CD8-positive, alpha-beta memory T cell (primary cell): ENCODE measurements around the gene KCNH6. TPM values are rescaled to one million over a fixed set of nuclear protein-coding genes. Genes with fewer than 3 reads are reported as not detected.

Experiments used
- CTCF ChIA-PET: fragments of 350-600 bp; sonication (Branson Sonifier 250); formaldehyde crosslinking; loops from one replicate; lab custom pipeline; 2021; ENCODE audit warnings: antibody characterized with exemption; lab: Charles Lee
- POLR2A ChIA-PET: fragments of 350-600 bp; sonication (Branson Sonifier 250); formaldehyde crosslinking; loops from one replicate; lab custom pipeline; 2021; ENCODE audit warnings: antibody characterized with exemption; lab: Charles Lee
- DNase-seq, 5 donors: peaks; one replicate each; pipeline versions ENCODE4 v3.0.0 to v3.0.0-alpha.2; 2020 to 2022; ENCODE audit warnings: mixed read lengths in 1 of 5
- H3K27ac ChIP-seq: one replicate; pipeline ENCODE4 v1.7.0; 2013; ENCODE audit warnings: low read depth, mild to moderate bottlenecking, low read length, moderate library complexity
- H3K27me3 ChIP-seq: 2 replicates; pipeline ENCODE4 v1.7.0; 2013; ENCODE audit warnings: low read length, mild to moderate bottlenecking; ENCODE audit not compliant: insufficient read depth, poor library complexity, severe bottlenecking
- H3K36me3 ChIP-seq: 2 replicates; pipeline ENCODE4 v1.7.0; 2013; ENCODE audit warnings: mild to moderate bottlenecking, low read length, moderate library complexity; ENCODE audit not compliant: insufficient read depth
- H3K4me1 ChIP-seq: 2 replicates; pipeline ENCODE4 v1.7.0; 2013; ENCODE audit warnings: mild to moderate bottlenecking, low read length, moderate library complexity; ENCODE audit not compliant: insufficient read depth
- H3K4me3 ChIP-seq: 2 replicates; pipeline ENCODE4 v1.7.0; 2013; ENCODE audit warnings: mild to moderate bottlenecking, low read length
- H3K9me3 ChIP-seq: 2 replicates; pipeline ENCODE4 v1.7.0; 2013; ENCODE audit warnings: mild to moderate bottlenecking, low read length
- H3K27ac Mint-ChIP-seq, 8 donors: one replicate each; pipeline ENCODE4 v1.8.0; 2020 to 2021; ENCODE audit warnings: mixed read lengths in 8 of 8, mild to moderate bottlenecking in 6 of 8, inconsistent platforms in 3 of 8, moderate library complexity in 3 of 8
- H3K27me3 Mint-ChIP-seq, 2 donors: one replicate each; pipeline ENCODE4 v1.8.0; 2020 to 2021; ENCODE audit warnings: mixed read lengths in 2 of 2, mild to moderate bottlenecking in 1 of 2, moderate library complexity in 1 of 2
- H3K36me3 Mint-ChIP-seq, 3 donors: one replicate each; pipeline ENCODE4 v1.8.0; 2020 to 2021; ENCODE audit warnings: mixed read lengths in 3 of 3, inconsistent platforms in 1 of 3, mild to moderate bottlenecking in 1 of 3
- H3K4me1 Mint-ChIP-seq, 3 donors: one replicate each; pipeline ENCODE4 v1.8.0; 2020 to 2021; ENCODE audit warnings: mixed read lengths in 3 of 3, inconsistent platforms in 1 of 3, mild to moderate bottlenecking in 1 of 3
- H3K4me3 Mint-ChIP-seq, 7 donors: one replicate each; pipeline ENCODE4 v1.8.0; 2020 to 2021; ENCODE audit warnings: mixed read lengths in 7 of 7, mild to moderate bottlenecking in 6 of 7, moderate library complexity in 4 of 7, inconsistent platforms in 2 of 7
- H3K9me3 Mint-ChIP-seq, 5 donors: one replicate each; pipeline ENCODE4 v1.8.0; 2020 to 2022; ENCODE audit warnings: mixed read lengths in 5 of 5, mild to moderate bottlenecking in 3 of 5, moderate library complexity in 2 of 5, inconsistent platforms in 1 of 5
- polyA plus RNA-seq: library from polyadenylated mRNA; unstranded; fragments of 300-500 nt; fragmentation: Illumina TruSeq; gene quantifications from one replicate; pipeline ENCODE4 v1.2.3, GENCODE V29; 2021
- total RNA-seq, 2 experiments: library from RNA; stranded (reverse); gene quantifications; one replicate each; pipeline ENCODE4 v1.2.3, GENCODE V29; 2021

KCNH6 gene
- total and polyA plus RNA-seq, 3 experiments from 2014 or later = not detected

DNA sequence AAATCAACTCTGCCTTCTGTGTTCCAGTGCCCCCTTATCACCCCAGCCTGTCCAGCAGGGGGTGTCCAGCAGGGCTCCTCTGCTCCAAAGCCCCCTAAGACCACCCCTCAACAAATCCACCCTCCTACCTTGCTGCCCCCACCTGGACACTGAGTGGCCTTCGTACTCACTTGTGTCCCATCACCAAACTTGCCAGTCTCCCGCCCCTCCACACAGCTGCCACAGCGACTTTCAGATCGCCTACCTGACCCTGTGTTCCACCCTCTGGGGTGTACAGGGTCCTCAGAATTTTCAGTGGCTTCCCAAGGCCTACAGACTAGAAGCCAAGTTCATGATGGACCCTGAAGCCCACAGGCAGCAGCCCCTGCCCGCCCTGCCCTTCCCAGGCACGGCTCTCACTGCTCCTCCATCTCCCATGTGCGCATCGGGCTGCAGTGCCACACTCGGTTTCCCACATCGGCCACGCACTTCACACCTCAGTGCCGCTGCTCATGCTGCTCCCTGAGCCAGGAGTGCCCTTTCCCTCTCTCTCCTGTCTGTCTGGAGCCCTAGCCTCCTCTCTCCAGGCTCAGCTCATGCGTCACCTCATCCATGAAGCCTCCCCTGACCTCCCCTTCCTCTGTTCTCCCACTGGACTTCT lies 11.8 kb downstream of the KCNH6 start:
- POLR2A ChIA-PET = interaction anchor here (0.5 to 0.6 kb wide), 2 partner anchors 50 to 160 kb away, joined by 3 to 4 read pairs; no protein-coding TSS in a partner anchor
- H3K9me3 Mint-ChIP-seq = no peaks in the 10 kb centered on the region
- H3K36me3 Mint-ChIP-seq = peaks cover 0 to 6% (median 0%) of the 10 kb centered on the region in 3 donors

DNA sequence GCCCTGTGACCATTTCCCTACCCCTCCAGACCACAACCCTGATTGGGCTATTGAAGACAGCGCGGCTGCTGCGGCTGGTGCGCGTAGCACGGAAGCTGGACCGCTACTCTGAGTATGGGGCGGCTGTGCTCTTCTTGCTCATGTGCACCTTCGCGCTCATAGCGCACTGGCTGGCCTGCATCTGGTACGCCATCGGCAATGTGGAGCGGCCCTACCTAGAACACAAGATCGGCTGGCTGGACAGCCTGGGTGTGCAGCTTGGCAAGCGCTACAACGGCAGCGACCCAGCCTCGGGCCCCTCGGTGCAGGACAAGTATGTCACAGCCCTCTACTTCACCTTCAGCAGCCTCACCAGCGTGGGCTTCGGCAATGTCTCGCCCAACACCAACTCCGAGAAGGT lies 12.5 kb downstream of the KCNH6 start:
- Mint-ChIP-seq H3K4me1 (peaks cover 0 to 8% (median 6%) of the 10 kb centered on the region in 3 donors), H3K27ac (no peak overlapping the region), H3K27me3 (peaks cover 17 to 43% of the 10 kb centered on the region in 2 donors), H3K4me3 (no peak overlapping the region), H3K9me3 (no peaks in the 10 kb centered on the region), H3K36me3 (peaks cover 0 to 6% (median 0%) of the 10 kb centered on the region in 3 donors)
- no peaks in the 10 kb centered on the region for H3K9me3 ChIP-seq
- CTCF ChIA-PET = no interaction called here
- H3K4me1 ChIP-seq = no peaks in the 10 kb centered on the region
- H3K4me3 ChIP-seq = no peak overlapping the region
- H3K27ac ChIP-seq = no peak overlapping the region
- peaks cover 4% of the 10 kb centered on the region for H3K27me3 ChIP-seq
- no peaks in the 10 kb centered on the region for H3K36me3 ChIP-seq
- no peak for DNase-seq
- POLR2A ChIA-PET = interaction anchor here (0.6 kb wide), 1 partner anchor 49 kb away, joined by 4 read pairs; no protein-coding TSS in a partner anchor

More for the DNA sequence above, 11.8 kb downstream of the KCNH6 start:
- peaks cover 17 to 39% of the 10 kb centered on the region in 2 donors for H3K27me3 Mint-ChIP-seq
- H3K27ac ChIP-seq = no peak overlapping the region
- H3K4me1 Mint-ChIP-seq = peaks cover 0 to 8% (median 6%) of the 10 kb centered on the region in 3 donors
- CTCF ChIA-PET = no interaction called here
- no peak overlapping the region for H3K4me3 ChIP-seq
- H3K36me3 ChIP-seq = no peaks in the 10 kb centered on the region
- H3K4me3 Mint-ChIP-seq = no peak overlapping the region
- H3K27ac Mint-ChIP-seq = no peak overlapping the region
- H3K4me1 ChIP-seq = no peaks in the 10 kb centered on the region
- no peaks in the 10 kb centered on the region for H3K9me3 ChIP-seq
- peak in 1 of 5 donors; percentile 36 for DNase-seq
- peaks cover 4% of the 10 kb centered on the region for H3K27me3 ChIP-seq

- Histone ChIP-seq H3K4me1 (no peaks in the 10 kb centered on the region), H3K36me3 (no peaks in the 10 kb centered on the region), H3K4me3 (no peak overlapping the region), H3K27me3 (peaks cover 4% of the 10 kb centered on the region), H3K9me3 (no peaks in the 10 kb centered on the region), H3K27ac (no peak overlapping the region)
- CTCF ChIA-PET = interaction anchor here (1.5 kb wide), 1 partner anchor 75 kb away, joined by 3 read pairs; no protein-coding TSS in a partner anchor
- no peak overlapping the region for H3K27ac Mint-ChIP-seq
- POLR2A ChIA-PET = no interaction called here
- H3K4me3 Mint-ChIP-seq = no peak overlapping the region
- H3K27me3 Mint-ChIP-seq = peaks cover 17 to 47% of the 10 kb centered on the region in 2 donors
- H3K36me3 Mint-ChIP-seq = peaks cover 0 to 6% (median 0%) of the 10 kb centered on the region in 3 donors
- H3K9me3 Mint-ChIP-seq = no peaks in the 10 kb centered on the region
- H3K4me1 Mint-ChIP-seq = peaks cover 0 to 8% (median 6%) of the 10 kb centered on the region in 3 donors
- no peak for DNase-seq
Observed at GRCh38 chr17:63537001-63537400, 13.8 kb downstream of the KCNH6 start.

DNA sequence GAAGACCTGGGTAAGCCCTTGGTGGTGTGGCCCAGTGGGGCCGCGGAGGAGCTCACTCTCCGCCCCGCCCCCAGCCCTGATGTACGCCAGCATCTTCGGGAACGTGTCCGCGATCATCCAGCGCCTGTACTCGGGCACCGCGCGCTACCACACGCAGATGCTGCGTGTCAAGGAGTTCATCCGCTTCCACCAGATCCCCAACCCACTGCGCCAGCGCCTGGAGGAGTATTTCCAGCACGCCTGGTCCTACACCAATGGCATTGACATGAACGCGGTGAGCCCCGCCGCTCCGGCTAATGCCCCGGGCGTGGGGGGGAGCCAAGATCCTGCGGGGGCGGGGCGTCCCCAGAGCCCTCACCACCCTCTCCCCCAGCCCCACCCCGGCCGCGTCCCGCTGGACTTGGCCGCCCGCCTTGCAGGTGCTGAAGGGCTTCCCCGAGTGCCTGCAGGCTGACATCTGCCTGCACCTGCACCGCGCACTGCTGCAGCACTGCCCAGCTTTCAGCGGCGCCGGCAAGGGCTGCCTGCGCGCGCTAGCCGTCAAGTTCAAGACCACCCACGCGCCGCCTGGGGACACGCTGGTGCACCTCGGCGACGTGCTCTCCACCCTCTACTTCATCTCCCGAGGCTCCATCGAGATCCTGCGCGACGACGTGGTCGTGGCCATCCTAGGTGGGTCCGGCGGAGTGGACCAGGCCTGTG lies 15.0 kb downstream of the KCNH6 start:
- no peaks in the 10 kb centered on the region for H3K9me3 ChIP-seq
- H3K27me3 Mint-ChIP-seq = peaks cover 17 to 47% of the 10 kb centered on the region in 2 donors
- peak overlapping the region in 4 of 7 donors; percentile 19 to 61 (median 37) for H3K4me3 Mint-ChIP-seq
- ChIA-PET POLR2A (no interaction called here), CTCF (interaction anchor here (1.5 kb wide), 1 partner anchor 74 kb away, joined by 3 read pairs; no protein-coding TSS in a partner anchor)
- peaks cover 4% of the 10 kb centered on the region for H3K27me3 ChIP-seq
- no peak overlapping the region for H3K4me3 ChIP-seq
- peaks cover 0 to 8% (median 6%) of the 10 kb centered on the region in 3 donors for H3K4me1 Mint-ChIP-seq
- peak in 1 of 5 donors; percentile 7 for DNase-seq
- no peaks in the 10 kb centered on the region for H3K36me3 ChIP-seq
- H3K36me3 Mint-ChIP-seq = peaks cover 0 to 6% (median 0%) of the 10 kb centered on the region in 3 donors
- H3K27ac ChIP-seq = no peak overlapping the region
- peaks cover 0 to 1% (median 0%) of the 10 kb centered on the region in 5 donors for H3K9me3 Mint-ChIP-seq
- no peaks in the 10 kb centered on the region for H3K4me1 ChIP-seq
- H3K27ac Mint-ChIP-seq = no peak overlapping the region

DNA sequence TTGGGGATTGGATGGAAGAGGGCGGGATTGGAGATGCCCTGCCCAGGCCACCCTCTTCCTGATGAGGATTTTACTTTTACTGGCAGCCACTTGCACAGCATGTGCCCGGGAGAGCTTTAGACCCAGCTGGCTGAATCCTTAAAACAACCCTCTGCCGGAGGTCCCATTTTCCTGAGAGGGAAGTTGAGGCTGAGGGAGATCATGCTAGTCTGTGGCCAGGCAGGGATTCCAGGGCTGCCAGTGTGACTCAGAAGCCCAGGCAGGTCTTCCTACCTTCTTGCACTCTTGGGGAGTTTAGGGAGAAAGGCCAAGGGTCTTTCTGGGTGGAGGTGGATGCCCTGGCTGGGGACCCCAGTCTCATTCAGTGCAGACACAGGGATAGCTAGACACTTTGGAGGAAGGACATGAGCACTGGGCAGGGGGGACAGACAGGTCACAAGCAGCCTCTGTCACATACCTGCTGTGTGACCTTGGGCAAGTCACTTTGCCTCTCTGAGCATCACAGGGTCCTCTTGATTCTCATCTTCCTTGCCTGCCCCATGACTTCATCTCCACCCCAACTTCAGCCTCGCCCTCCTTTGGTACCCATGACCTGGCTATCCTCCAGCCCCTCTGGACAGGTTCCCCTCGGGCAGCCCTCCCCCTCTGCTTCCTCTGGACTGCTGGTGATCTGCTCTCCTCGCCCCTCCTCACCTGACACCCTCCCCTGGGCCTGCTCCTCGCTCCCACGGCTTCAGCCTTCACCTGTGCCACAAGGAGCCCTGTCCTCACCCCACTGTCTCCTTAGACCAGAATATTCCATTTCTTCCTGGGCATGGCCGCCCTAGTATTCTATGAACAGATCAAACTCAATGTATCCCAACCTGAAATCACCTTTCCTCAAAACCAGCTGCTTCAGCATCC lies 15.8 kb downstream of the KCNH6 start:
- peaks cover 4% of the 10 kb centered on the region for H3K27me3 ChIP-seq
- Mint-ChIP-seq H3K36me3 (peaks cover 0 to 6% (median 0%) of the 10 kb centered on the region in 3 donors), H3K4me3 (peak overlapping the region in 5 of 7 donors; percentile 18 to 61 (median 38)), H3K9me3 (peaks cover 0 to 1% (median 0%) of the 10 kb centered on the region in 5 donors), H3K27me3 (peaks cover 16 to 47% of the 10 kb centered on the region in 2 donors), H3K27ac (no peak overlapping the region), H3K4me1 (peaks cover 0 to 8% (median 6%) of the 10 kb centered on the region in 3 donors)
- no peak for DNase-seq
- CTCF ChIA-PET = no interaction called here
- no peak overlapping the region for H3K4me3 ChIP-seq
- POLR2A ChIA-PET = no interaction called here
- no peaks in the 10 kb centered on the region for H3K36me3 ChIP-seq
- no peaks in the 10 kb centered on the region for H3K9me3 ChIP-seq
- no peaks in the 10 kb centered on the region for H3K4me1 ChIP-seq
- H3K27ac ChIP-seq = no peak overlapping the region

DNA sequence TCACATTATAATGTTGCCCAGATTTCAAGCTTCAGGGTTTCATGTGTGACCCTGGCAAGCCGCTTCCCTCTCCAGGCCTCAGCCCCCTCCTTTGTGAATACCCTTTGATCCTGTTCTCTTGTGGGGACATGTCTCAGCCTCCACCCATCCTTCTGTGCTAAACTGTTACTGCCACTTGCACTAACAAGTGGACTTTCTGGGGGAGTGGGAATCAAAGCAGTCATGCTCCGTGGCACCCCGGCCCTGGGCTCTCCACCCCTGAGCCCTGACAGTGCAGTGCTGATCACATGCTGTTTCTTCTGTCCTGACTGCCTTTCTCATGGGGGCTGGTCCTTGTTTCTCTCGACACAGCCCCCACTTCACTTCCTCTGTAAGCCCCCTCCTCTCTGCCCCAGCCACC lies 17.4 kb downstream of the KCNH6 start:
- ChIA-PET CTCF (no interaction called here), POLR2A (no interaction called here)
- H3K4me3 ChIP-seq = no peak overlapping the region
- Mint-ChIP-seq H3K27ac (no peak overlapping the region), H3K9me3 (peaks cover 0 to 1% (median 0%) of the 10 kb centered on the region in 5 donors), H3K4me1 (peaks cover 0 to 8% (median 6%) of the 10 kb centered on the region in 3 donors), H3K4me3 (peak overlapping the region in 1 of 7 donors; percentile 33), H3K36me3 (peaks cover 0 to 6% (median 0%) of the 10 kb centered on the region in 3 donors), H3K27me3 (peaks cover 16 to 42% of the 10 kb centered on the region in 2 donors)
- no peaks in the 10 kb centered on the region for H3K9me3 ChIP-seq
- no peak overlapping the region for H3K27ac ChIP-seq
- H3K4me1 ChIP-seq = no peaks in the 10 kb centered on the region
- no peak for DNase-seq
- no peaks in the 10 kb centered on the region for H3K36me3 ChIP-seq
- peaks cover 4% of the 10 kb centered on the region for H3K27me3 ChIP-seq

GRCh38 chr17:63542218-63542545 lies 19.0 kb downstream of the KCNH6 start:
- no peaks in the 10 kb centered on the region for H3K4me1 ChIP-seq
- no peak overlapping the region for H3K27ac Mint-ChIP-seq
- POLR2A ChIA-PET = no interaction called here
- H3K27me3 Mint-ChIP-seq = peaks cover 13 to 32% of the 10 kb centered on the region in 2 donors
- H3K9me3 ChIP-seq = no peaks in the 10 kb centered on the region
- H3K4me1 Mint-ChIP-seq = peaks cover 0 to 8% (median 6%) of the 10 kb centered on the region in 3 donors
- no peaks in the 10 kb centered on the region for H3K36me3 ChIP-seq
- H3K4me3 ChIP-seq = no peak overlapping the region
- peaks cover 0 to 1% (median 0%) of the 10 kb centered on the region in 5 donors for H3K9me3 Mint-ChIP-seq
- H3K27me3 ChIP-seq = peaks cover 4% of the 10 kb centered on the region
- no peak for DNase-seq
- H3K27ac ChIP-seq = no peak overlapping the region
- CTCF ChIA-PET = interaction anchor here (1.1 kb wide), 1 partner anchor 70 kb away, joined by 3 read pairs; no protein-coding TSS in a partner anchor
- no peak overlapping the region for H3K4me3 Mint-ChIP-seq
- H3K36me3 Mint-ChIP-seq = peaks cover 0 to 6% (median 0%) of the 10 kb centered on the region in 3 donors
